ENCODE data around the gene BCDIN3D. TPM values are rescaled to one million over a fixed set of nuclear protein-coding genes. Genes with fewer than 3 reads are reported as not detected.

Gene BCDIN3D
- total and polyA plus RNA-seq, 8 donors = 0.58 to 14.7 (median 2.6) TPM; not detected in 1

DNA sequence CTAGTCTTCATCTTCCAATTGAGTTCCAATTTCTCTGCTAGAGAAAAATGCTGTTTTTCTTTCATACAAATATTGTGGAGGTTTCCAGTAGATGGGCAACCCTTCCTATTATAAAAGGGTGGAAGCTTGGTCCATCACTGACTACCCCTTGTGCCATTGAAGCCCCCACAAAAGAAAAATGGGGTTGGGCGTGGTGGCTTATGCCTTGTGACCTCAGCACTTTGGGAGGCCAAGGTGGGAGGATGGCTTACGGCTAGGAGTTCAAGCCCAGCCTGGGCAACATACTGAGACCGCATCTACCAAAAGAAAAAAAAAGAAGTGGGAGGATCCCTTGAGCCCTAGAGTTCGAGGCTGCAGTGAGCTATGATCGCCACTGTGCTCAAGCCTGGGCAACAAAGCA is 37.5 kb downstream of the BCDIN3D start:
- TF ChIP-seq, protein P1, sequence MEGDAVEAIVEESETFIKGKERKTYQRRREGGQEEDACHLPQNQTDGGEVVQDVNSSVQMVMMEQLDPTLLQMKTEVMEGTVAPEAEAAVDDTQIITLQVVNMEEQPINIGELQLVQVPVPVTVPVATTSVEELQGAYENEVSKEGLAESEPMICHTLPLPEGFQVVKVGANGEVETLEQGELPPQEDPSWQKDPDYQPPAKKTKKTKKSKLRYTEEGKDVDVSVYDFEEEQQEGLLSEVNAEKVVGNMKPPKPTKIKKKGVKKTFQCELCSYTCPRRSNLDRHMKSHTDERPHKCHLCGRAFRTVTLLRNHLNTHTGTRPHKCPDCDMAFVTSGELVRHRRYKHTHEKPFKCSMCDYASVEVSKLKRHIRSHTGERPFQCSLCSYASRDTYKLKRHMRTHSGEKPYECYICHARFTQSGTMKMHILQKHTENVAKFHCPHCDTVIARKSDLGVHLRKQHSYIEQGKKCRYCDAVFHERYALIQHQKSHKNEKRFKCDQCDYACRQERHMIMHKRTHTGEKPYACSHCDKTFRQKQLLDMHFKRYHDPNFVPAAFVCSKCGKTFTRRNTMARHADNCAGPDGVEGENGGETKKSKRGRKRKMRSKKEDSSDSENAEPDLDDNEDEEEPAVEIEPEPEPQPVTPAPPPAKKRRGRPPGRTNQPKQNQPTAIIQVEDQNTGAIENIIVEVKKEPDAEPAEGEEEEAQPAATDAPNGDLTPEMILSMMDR (IDR thresholded peaks at IDR 0.05) = no peak
- no peak for TF ChIP-seq POLR2A (IDR thresholded peaks at IDR 0.05)
- peaks cover 8 to 26% (median 18%) of the 10 kb centered on the region in 4 donors for H3K4me1 ChIP-seq
- DNase-seq = no peak
- no peak overlapping the region for H3K27ac ChIP-seq
- no peak overlapping the region for H3K4me3 ChIP-seq
- no peaks in the 10 kb centered on the region for H3K9me3 ChIP-seq
- intact Hi-C loops (cut with DNase I; ENCODE audit: low total_unique reads) = no loop called here
- no peaks in the 10 kb centered on the region for H3K27me3 ChIP-seq
- H3K36me3 ChIP-seq = peaks cover 25 to 65% (median 61%) of the 10 kb centered on the region in 4 donors
- WGBS, 5 donors = 88 to 96% (median 93%) methylated on average over 5 of the region's 5 CpGs

DNA sequence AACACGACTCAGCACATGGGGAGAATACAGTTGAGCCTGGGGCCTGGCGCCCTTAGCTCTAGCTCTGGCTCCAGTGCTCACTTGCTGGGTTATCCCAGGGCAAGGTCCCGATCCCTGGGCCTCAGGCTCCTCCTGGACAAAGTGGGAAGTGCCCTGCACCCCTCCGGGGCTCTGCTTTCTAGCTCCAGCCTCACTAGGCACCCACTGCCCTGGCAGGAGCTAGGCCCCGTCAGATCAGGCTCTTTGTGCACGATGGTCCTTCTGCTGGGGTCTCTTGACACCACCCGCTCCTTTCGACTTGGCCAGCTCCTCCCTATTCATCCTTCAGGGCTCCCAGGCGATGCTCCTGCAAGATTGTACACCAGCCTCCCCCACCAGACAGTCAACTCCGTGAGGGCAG is 38.1 kb downstream of the BCDIN3D start:
- no peak for DNase-seq
- Histone ChIP-seq H3K27ac (no peak overlapping the region), H3K27me3 (no peaks in the 10 kb centered on the region), H3K4me1 (peaks cover 8 to 20% (median 13%) of the 10 kb centered on the region in 4 donors), H3K9me3 (no peaks in the 10 kb centered on the region), H3K36me3 (peaks cover 25 to 71% (median 67%) of the 10 kb centered on the region in 4 donors), H3K4me3 (no peak overlapping the region)
- WGBS, 5 donors = 93 to 96% (median 94%) methylated on average over 10 of the region's 10 CpGs
- no peak for TF ChIP-seq POLR2AphosphoS5 (IDR thresholded peaks at IDR 0.05)
- no peak for TF ChIP-seq EP300 (IDR thresholded peaks at IDR 0.05)
- TF ChIP-seq, protein P1 (IDR thresholded peaks at IDR 0.05) = no peak
- no peak for TF ChIP-seq POLR2A (IDR thresholded peaks at IDR 0.05)
- intact Hi-C loops (cut with DNase I; ENCODE audit: low total_unique reads) = no loop called here

- 55 to 74% (median 62%) methylated on average over 11 to 12 of the region's 12 CpGs for WGBS, 5 donors
- Histone ChIP-seq H3K9me3 (no peaks in the 10 kb centered on the region), H3K4me1 (peaks cover 2 to 11% (median 5%) of the 10 kb centered on the region in 4 donors), H3K36me3 (peaks cover 25 to 81% (median 76%) of the 10 kb centered on the region in 4 donors), H3K27ac (no peak overlapping the region), H3K27me3 (no peaks in the 10 kb centered on the region), H3K4me3 (no peak overlapping the region)
- intact Hi-C loops (cut with DNase I; ENCODE audit: low total_unique reads) = no loop called here
- no peak for TF ChIP-seq EP300 (IDR thresholded peaks at IDR 0.05)
- no peak for TF ChIP-seq POLR2A (IDR thresholded peaks at IDR 0.05)
- TF ChIP-seq, protein P1 (IDR thresholded peaks at IDR 0.05) = no peak
- TF ChIP-seq POLR2AphosphoS5 (IDR thresholded peaks at IDR 0.05) = no peak
- no peak for DNase-seq
Observed at GRCh38 chr12:49803693-49804450, 39.0 kb downstream of the BCDIN3D start.

GRCh38 chr12:49801141-49802063 is 41.5 kb downstream of the BCDIN3D start:
- no peak for DNase-seq
- WGBS, 5 donors = 79 to 86% (median 83%) methylated on average over 17 of the region's 17 CpGs
- H3K27me3 ChIP-seq = no peaks in the 10 kb centered on the region
- no peaks in the 10 kb centered on the region for H3K4me1 ChIP-seq
- no peaks in the 10 kb centered on the region for H3K9me3 ChIP-seq
- peaks cover 45 to 100% (median 96%) of the 10 kb centered on the region in 4 donors for H3K36me3 ChIP-seq
- H3K4me3 ChIP-seq = no peak overlapping the region
- no peak overlapping the region for H3K27ac ChIP-seq
- no peak for TF ChIP-seq POLR2A (IDR thresholded peaks at IDR 0.05)
- TF ChIP-seq EP300 (IDR thresholded peaks at IDR 0.05) = no peak
- no peak for TF ChIP-seq POLR2AphosphoS5 (IDR thresholded peaks at IDR 0.05)
- TF ChIP-seq, protein P1 (IDR thresholded peaks at IDR 0.05) = no peak
- intact Hi-C loops (cut with DNase I; ENCODE audit: low total_unique reads) = no loop called here
